ENCODE results near the gene DCN.
A peak's percentile ranks its signal among the peaks of the same experiment; 100 is the strongest.

Gene DCN

DNA sequence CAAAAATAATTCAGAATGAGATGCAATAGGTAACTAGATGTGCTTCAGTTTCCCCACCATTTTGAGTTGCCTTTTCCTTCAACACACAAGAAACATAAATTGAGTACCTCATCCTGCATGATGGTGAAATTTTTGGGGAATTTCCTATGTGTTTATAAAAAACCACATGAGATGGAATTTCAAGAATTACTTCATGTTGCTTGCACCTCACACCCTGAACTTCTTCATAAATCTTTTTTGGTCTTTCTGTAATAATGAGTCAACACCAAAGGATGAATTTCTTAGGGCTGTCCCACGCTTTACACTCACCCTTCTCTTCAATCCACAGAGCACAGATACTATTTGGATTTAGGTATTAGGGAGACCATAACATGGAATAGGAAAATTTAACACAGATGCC is 48.7 kb downstream of the DCN start:
- no peak for DNase-seq (ENCODE audit: low spot score)

DNA sequence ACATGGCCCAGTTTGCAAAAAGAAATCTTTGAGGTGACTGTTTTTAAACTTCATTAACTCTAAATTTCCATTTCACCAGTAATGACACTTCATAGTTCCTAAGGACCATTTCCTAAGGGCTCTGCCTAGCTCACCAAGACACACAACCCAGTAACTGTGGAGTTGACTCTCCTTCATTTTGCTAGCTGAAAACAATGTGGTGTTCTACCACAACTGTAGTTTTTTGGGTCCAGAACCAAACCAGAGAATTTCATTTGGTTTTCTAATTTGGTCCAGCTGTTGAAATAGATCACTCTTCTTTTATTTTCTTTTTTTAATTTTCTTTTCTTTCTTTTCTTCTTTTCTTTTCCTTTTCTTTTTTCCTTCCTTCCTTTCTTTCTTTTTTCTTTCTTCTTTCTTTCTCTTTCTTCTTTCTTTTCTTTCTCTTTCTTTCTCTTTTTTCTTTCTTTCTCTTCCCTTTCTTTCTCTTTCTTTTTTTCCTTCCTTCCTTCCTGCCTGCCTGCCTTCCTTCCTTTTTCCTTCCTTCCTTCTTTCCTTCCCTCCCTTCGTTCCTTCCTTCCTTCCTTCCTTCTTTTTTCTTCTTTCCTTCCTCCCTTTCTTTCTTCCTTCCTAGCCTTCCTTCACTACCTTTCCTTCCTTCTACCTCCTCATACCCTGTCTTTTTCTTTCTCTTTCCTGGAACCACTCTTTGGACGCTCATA is 52.8 kb downstream of the DCN start:
- no peak for DNase-seq (ENCODE audit: low spot score)

DNA sequence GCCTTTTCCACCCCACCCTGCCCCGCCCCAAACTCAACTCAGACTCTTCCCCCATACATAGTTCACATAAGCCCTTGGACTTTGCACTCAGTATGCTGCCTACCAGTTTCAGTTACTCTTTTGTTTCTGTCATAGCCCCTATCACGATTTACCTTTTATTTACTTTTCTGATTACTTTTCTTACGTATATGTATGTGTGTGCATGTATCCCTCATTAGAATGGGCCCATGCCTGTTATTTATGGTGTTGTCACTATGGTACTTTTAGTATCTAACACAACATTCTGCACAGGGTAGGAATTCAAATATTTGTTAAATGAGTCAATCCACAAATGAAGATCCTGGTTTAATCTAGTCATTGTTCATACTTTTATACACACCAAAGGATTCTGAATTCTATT is 54.9 kb downstream of the DCN start:
- DNase-seq (ENCODE audit: low spot score) = no peak

DNA sequence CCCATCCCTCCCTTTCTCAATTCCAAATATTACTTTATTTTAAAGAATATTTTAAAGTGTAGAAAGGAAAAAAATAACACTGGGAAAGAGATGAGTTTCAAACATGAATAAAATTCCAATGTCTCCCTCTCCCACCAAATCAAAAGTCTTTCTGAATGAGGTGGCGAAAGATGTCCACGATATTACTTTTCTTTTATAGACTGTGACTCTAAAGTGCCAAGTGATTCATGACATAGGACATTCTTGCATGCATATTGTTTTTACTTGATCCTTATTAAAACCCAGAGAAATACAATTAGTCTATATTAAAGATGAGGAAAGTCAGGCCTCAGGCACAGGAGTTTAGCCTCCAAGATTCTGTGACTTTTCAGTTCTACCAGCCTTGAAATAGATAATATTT is 55.3 kb downstream of the DCN start:
- no peak for DNase-seq (ENCODE audit: low spot score)

DNA sequence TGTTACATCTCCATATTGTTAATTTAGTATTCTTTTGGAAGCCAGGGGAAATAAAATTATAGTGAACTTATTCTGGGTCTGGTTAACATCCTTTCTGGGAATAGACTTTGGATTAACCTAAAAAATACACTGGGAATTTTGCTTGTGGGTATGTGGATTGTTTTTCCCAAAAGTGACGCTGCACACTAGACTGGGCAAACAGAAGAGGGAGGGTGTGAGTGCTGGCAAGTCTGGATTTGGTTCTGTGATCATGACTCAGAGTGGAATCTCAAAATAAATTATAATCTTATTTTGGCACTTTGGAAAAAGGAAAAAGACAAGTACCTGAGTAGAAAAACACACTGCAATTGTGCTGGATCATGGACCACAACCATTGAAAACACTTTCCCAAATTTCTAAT is 56.1 kb downstream of the DCN start:
- no peak for DNase-seq (ENCODE audit: low spot score)

DNA sequence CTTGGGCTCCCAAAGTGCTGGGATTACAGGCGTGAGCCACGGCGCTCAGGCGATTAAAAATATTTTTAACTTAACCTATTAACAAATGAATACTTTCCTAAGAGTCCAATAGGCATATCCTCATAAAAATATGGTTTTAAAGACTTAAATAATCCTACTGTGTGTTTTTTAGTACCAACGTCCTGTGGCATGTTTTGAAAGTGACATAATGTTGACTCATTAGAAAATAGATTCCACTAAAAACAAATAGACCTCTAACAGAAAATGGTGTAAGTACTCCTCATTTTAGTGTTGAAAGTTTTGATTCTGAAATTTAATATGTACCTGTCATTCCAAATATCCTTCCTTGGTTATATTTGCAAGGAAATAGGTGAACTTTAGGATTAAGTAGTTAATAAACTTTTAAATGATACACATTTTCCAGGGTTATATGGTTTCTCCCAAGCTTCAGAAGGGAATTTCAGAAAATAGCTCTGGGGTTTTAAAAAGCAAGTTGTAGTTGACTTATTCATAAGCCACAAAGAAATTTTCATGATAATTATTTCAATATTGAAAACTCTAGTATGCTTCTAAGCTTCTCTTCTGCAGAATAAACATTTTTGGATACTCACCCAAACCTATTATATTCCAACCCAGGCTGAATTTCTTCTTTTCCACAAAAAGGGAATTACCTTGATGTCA is 59.2 kb downstream of the DCN start:
- DNase-seq (ENCODE audit: low spot score) = no peak

DNA sequence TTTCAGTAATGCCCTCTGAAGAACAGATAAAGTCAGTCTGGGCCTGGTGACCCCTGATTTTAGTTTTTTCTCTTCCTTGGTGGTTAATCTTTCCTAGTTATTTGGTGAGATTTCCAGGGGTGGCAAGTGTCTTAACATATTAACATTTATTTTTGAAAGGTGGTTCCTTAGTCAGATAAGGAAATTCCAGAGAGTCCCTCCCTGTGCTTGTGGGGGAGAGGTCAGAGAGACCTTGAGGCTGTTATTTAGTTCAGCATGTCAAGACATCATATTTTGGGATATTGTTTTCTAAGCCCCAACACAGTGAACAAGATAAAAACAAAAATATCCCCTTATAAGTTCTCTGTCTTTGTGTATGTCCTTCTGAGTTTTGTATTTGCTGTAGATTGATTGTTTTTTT is 61.8 kb downstream of the DCN start:
- no peak for DNase-seq (ENCODE audit: low spot score)

DNA sequence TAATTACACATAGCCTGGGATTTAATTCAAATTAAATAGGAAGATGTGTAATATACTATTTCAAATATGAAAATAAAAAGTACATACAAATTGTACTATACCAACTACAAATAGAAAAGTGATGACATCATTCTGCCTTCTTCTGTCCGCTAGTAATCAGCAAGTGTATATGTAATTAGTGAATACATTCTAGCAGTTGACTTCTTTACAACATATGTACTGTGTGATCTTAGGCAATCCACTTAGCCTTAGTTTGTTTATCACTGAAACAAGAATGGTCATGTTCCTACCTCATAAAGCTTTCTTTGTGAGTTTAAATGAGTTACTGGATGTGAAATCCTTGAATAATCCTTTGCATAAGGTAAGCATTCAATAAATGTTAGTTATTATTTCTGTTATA is 63.5 kb downstream of the DCN start:
- no peak for DNase-seq (ENCODE audit: low spot score)

DNA sequence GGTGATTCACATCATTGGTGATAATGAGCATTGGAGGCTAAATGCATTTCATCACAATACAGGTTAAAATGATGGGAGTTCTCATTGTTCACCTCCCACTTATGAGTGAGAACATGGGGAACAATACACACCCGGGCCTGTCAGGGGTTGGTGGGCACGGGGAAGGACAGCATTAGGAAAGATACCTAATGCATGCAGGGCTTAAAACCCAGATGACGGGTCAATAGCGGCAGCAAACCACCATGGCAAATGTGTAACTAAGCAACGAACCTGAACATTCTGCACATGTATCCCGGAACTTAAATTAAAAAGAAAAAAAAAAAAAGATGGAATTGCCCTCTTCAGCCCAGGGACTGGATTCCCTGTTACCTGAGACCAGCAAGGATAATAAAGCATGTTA is 69.0 kb downstream of the DCN start:
- no peak for DNase-seq (ENCODE audit: low spot score)

DNA sequence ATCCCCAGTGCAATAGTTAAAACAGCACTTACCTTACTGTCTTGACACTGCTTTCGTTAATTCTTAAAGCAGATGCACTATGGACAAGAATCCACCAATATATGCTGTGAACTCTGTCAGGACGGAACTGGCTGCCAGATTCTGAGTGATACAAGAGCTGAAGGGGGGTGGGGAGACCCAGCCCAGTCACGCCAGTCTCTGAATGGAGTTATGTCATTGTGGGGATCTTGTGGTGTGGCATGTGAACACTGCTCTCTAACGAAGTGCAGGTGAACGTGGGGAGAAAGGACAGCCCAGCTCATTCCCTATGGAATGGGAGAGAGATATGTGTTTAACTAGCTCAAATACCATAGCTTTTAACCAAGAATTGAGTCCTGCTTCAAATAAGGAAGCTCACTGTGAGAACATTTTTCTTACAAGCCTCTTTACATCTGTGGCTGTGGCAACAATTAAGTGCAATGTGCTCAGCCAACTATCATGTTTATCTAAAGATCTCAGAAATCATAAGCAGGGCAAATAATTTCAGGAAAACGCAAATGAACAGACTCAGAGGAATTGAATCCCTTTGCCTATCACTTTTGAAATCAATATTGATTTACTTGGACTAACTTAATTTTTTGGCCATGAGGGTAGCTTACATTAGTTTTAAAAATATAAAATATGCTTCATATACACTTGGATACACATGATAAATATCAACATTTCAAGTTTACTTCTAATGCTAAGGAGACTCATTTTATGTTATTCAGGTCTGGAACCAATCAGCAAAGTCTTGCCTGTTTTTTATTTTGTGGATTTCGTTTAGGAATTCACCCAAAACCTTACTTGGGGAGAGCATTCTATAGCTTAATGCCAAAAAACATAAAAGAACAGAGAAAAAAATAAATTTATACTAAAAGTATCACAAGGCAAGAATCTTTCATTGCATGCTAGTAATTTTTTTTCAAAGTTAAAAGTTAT is 71.0 kb downstream of the DCN start, which contains the start of gene LUM:
LUM (minus strand) TSS at position 129 of the 960 bp plus-strand sequence. CDS start 2,515 bp downstream, outside the sequence.
- no peak for DNase-seq (ENCODE audit: low spot score)

DNA sequence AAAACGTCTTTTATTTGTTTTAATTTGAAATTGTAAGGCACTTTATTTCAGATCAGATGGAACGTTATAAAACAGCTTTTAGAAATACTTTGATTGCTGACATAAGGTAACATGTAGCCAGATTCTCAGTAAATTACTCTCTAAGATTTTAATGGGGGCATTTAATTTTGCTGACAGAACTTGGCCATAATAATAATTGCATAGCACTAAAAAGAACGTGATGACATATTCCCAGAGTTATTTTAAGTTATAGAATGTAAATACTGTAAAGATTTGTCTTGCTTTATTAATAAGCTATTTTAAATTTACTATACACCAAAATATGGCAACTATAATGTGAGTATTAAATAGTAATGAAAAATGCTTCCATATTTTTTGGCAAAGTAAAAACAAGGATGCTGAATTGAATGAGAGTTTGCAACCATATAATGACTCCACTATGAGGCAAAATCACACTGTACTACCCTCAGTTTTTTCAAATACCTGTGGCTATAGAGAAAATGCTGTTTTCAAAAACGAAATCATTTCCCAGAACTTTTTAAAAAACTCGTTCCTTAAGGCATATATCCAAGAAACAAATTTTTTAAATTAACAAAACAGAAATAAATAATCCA is 72.2 kb downstream of the DCN start:
- no peak for DNase-seq (ENCODE audit: low spot score)

DNA sequence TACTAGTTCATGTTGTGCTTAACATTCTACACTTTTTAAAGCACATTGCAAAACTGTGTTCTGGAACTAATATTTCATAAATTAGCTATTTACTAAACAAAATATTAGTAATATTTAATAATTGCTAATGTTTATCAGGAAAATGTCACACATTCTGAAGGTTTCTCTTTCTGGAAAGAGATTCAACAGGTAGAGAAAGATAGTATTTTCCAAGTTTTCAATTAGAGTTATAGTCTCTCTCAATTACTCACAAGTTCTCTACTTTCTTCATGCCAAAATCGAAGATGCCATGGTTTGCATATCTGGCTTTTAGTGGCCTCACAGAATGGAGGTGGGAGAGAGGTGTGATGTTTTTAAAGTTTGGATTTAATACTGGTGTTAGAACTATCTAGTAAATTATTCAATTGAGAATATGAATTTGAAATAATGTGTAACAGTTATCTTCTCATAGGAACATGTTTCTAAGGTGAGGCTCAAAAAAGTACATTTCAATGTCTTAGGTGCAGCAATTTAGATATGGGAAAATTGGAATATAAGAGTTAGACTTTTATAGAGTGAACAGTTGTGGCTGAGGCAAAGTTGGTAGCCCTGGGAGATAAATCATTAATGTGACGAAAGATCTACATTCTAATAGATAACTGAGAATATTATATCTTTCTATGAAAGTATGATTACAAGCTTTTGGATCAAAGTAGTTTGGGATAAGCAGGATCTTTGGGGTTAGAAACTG is 72.9 kb downstream of the DCN start:
- no peak for DNase-seq (ENCODE audit: low spot score)

DNA sequence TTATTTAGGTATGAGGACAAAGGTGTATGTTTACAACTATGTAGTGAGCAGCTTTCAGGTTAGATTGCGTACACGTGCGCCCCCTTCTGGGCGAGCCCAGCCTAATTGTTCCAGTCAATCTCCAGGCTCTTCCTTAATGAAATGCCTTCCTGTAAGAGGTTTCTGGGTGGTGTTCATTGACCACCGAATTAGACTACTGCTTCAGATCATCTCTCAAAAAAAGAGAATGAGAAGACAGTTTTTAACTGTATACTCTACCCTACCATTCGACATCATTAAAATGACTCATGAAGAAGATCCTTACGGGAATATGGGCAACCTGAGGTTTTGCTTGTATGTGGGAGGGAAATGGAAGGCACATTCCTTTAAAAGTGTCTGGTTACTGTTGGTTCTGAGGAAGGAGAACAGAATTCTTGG is 73.5 kb downstream of the DCN start:
- peak; percentile 25 for DNase-seq (ENCODE audit: low spot score)

DNA sequence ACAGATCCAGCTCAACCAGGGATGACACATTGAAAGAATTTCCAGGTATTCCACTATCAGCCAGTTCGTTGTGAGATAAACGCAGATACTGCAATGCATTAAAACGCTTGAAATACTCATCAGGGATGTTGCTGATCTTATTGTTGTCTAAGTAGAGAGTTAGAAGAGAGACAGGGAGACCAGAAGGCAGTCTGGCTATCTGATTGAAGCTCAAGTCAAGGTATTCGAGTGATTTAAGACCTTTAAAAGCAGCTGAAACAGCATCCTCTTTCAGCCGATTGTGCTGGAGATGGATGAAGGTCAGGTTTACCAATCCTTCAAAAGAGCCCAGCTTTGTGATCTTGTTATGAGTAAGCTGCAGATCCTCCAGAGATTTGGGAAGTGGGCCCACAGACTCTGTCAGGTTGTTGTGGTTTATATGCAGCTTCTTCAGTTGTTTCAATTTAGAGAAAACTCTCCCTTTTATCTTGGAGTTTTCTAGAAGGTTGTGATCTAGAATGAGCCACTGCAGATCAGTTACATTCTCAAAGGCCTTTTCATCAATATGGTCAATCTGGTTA is 74.3 kb downstream of the DCN start:
- no peak for DNase-seq (ENCODE audit: low spot score)

DNA sequence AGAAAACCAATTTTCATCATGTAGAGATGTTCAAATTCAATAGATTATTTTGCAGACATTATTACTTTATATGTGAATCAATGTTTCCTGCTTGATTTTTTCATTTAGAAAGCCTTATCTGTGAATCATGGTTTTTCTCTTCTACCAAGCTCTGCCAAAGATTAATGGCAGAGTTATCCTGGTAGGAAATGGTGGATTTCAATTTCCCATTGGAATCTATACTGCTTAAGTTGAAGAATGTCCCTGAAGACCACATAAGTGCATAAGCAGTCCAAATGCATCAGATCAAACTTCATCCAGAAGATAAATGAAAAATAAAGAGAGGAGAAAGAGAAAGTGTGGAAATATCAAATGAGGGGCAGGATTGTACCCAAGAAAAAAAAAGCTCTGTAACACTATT is 76.3 kb downstream of the DCN start:
- DNase-seq (ENCODE audit: low spot score) = no peak

DNA sequence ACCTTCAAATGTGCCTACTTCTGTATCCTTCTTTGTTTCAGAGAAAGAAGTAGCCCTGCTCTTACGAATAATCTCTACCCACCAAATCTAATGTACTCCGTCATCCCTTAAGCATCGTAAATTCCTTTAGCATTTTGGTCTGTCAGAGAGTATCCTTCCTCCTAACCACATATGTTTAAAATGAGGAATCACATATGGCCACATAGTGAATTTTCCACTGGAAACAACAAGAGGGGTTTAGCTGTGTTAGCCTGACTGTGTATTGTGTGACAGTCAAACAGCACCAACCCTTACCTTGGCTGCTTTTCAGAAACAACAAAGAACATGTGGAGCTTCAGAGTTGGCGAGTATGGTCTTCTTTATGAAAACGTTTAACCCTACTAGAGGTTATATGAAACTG is 76.8 kb downstream of the DCN start:
- DNase-seq (ENCODE audit: low spot score) = no peak

DNA sequence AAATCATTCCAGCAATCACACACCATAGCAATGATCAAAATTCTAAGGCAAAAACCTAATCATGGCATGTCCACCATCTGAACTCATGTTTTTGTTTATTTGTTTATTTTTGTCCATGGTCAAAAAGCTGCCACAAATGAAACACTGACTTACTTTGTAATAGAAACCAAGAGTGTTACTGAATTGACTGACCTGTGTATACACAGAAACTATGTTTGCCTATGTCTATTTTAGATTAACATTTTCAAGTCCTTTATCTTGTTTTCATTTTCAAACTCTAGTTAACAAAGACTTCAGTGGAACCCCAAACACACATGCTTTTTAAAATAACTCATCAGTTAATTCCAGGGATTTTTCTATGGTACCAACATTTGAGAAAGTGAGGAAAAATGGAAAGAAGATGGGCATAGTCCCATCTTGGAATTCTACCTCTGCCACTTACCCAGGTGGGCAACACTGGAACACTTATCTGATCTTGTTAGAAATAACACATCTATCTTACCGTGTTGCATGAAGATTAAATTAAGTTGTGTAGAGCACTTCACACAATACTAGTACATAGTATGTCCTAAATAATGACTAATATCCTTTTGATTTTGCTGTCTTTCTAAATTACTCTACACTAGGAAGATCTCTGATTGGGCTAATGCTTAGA is 77.7 kb downstream of the DCN start:
- no peak for DNase-seq (ENCODE audit: low spot score)

DNA sequence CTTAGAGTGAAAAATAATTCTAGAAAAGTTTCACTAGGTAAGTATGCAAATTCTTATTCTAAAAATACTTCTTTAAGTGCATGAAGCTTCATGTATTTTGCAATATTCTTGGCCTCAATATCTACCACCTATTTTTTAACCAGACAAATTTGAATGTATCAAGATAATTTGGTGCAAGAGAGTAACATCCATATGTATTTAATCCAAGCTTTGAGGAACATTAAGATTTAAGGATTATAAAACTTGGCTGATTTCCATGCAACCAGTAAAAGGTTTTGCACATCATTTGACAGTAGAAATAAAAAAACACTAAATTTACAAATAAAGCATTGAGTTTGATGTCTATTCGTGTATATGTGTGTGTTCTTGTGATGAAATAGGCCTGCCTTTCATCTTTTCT is 79.0 kb downstream of the DCN start:
- no peak for DNase-seq (ENCODE audit: low spot score)

DNA sequence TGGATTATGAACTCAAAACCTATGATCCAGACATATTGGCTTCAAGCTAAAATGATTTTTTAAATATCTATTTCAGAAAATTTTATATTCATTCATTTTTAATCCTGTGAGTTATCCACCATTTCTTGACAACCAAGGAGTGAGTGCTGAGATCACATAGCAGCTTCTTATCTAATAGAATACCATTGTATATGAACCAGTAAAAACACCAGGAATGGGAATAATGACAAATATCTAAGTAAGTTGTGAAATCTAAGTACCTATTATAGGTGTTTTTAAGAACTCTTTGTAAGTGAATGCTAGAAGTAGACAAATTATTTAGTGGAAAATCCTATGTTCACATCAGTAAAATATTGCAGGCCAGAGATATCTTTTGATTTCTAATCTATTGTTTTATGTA is 79.5 kb downstream of the DCN start:
- DNase-seq (ENCODE audit: low spot score) = no peak

DNA sequence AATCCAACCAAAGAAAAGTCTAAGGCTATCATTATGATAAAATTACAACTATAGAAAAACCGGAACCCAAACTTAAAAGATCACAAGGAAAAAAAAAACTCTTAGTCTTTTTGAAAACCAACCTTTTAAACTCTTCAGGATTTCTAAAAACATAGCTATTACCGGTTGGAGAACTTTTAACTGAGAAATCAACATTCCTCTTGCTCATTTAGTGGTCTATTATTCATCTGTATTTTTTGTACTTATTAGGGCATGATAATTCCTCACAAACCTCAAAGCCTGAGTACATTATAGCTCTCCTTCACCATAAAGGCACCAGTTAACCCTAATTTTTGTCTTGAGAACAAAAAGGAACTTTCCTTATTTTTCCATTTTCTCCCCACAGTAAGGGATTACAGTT is 81.7 kb downstream of the DCN start:
- no peak for DNase-seq (ENCODE audit: low spot score)

DNA sequence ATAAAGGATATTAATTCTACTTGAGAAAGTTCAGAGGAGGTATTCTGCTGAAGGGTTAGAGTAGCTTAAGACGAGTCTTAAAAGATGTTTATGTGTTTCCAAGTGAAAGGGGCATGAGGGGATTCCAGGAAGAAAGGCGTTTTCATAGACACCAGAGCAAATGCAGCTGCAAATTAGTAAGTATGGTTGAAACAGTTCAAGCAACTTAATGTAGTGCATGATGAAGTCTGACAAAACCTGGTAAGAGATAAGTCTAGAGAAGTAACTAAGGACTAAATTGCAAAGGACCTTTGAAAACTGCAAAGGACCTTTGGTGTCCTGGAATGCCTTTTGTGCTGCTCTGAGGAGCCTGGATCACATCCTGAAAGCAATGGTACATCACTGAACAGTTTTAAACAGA is 82.8 kb downstream of the DCN start:
- no peak for DNase-seq (ENCODE audit: low spot score)

Measured in kidney capillary endothelial cell (primary cell).